ENCODE measurements around the gene SPG7.

- TF ChIP-seq CTCF (IDR thresholded peaks at IDR 0.05) (no peak), POLR2A (IDR thresholded peaks at IDR 0.05) (peak in 1 of 2 donors; percentile 67)
Measured at GRCh38 chr16:89505204-89506112, 2.7 kb upstream of the SPG7 start.

Measured in heart left ventricle (tissue), 13 donors.